Activated CD8-positive, alpha-beta memory T cell treated with anti-CD3 and anti-CD28 coated beads, Interleukin-2, amount 50 U/mL, for 48 hours (primary cell): Measurements from ENCODE around the gene LRGUK.

Source experiments
- DNase-seq: peaks from one replicate; pipeline ENCODE4 v3.0.0-alpha.2; 2020

The LRGUK gene

DNA sequence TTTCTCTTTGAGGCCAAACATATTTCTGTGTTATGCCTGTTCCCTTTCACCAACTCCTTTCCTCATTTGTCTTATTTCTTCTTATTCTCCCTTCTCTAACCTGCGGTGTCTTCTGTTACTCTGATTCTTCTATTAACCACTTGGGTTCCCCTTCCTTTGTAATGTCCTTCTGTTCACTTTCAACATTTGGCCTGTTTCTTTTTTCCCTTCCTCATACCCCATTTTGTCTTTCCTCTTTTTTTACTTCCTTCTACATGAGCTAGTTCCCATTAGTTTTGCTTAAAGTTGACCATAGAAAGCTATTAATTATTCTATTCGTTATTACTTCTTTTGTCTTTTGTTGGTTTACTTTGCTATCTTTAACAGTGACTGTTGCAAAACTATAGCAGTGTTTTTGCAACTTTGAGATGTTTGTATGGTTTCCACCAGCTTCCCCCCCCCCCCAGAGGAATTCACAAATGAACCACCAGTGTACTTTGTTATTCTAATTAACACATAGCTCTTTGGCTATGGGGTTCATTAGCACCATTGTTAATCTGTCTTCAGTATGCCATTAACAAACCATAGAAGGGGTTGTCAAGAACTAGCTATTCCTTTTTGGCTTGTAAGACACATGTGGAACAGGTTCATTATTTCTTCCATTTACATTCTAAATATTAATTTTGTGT is 2.9 kb downstream of the LRGUK start:
- no peak for DNase-seq

DNA sequence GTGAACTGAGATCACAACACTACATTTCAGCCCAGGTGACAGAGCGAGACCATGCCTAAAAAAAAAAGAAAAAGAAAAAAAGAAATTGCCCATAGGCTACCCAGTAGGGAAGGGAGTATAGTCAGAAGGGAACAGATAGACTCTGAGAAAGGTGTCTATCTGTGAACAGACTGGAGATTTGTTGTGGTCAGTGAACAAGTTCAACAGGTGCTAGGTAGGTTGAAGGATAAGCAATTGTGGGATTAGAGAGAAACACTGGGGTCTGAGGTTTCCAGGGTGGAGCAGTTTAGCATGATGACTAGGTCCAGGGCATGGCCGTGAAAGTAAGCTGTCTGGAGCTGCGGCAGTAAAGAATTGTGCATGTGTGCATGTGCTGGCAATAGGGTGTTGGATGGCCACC is 6.9 kb downstream of the LRGUK start:
- no peak for DNase-seq

DNA sequence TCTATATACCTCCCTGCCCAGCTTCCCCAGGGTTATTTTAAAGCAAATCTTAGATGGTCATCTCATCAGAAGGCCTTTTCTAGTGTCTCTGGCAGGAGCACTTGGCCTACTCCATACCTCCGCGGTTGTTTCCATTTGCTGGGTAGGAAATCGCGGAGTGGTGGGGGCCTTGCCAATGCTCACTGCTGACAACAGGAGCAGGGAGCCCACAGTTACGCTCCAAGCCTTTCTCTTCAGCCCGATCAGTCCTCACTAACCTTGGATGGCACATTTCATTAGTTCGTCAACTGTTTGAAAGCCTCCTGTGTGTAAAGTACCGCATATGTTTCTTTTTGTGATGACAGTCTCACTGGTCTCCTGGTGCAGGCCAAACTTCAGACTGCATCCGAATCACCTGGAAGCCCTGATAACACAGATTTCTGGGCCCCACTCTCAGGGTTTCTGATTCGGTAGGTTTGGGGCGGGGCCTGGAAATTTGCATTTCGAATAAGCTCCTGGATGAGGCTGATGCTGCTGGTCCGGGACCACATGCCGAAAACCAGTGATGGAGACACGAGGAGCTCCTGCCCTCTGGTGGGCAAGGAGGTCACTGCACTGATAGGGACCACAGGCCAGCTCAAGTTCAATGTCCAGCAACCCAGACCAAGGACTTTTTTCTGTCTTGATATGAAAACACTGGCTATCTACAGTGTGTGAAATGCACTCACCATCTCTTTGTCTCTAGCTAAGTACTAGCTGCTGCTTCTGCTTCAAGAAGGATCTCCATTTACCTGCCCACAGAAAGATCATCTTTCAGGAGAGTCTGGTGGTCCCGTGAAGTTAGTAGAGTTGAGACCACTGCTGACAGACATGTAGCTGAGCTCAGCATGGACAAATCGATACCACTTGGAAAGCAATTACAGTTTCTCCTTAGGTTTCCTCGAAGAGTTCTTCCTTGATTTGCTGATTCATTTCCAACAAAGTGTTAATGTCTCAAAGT is 14.0 kb downstream of the LRGUK start:
- peak; percentile 78 for DNase-seq

DNA sequence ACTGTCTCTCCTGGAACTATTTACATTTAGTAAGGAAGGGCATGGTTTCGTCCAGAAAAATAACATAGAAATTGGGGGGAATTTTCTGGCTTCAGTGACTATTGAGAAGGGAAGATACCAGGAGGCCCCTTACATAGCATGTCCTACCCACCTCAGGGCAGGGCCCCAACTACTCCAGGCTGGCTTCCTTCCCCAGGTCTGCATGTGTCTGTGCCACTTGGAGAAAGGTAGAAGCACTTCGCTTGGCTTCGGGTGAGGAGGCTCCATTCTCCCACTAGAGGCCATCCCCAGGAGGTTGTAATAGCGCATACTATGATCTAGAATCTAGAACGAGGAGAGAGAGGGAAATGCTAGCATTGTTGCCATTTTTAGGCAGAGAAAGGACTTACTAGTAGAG is 14.7 kb downstream of the LRGUK start:
- DNase-seq, result no peak

DNA sequence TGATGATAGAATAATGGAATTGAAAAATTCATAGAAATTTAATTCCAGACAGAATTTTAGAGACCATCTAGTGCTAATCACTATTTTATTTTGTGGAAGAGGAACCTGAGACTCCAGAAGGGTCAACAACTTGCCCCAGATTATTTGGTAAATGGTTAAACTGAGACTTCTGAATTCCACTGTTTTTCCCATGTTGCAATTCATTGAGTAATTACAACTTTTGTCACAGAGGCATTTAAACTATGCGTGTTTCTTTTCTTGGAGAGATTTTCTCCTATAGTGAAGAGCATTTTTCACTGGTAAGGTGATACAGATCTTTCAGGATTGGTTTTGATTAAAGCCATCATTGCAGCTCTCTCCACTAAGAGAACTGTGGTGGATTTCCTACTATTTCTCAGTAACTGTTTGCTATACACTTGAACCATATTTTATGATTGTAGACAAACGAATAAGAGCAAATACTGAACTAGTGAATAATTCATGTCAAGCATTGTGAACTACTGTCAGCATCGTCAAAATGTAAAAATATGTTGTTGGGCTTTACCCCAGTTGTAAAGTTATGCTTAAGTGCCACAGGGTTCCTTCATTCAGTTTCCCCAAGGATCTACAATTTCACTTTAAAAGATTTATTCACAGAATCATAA is 26.5 kb downstream of the LRGUK start:
- DNase-seq, result no peak

DNA sequence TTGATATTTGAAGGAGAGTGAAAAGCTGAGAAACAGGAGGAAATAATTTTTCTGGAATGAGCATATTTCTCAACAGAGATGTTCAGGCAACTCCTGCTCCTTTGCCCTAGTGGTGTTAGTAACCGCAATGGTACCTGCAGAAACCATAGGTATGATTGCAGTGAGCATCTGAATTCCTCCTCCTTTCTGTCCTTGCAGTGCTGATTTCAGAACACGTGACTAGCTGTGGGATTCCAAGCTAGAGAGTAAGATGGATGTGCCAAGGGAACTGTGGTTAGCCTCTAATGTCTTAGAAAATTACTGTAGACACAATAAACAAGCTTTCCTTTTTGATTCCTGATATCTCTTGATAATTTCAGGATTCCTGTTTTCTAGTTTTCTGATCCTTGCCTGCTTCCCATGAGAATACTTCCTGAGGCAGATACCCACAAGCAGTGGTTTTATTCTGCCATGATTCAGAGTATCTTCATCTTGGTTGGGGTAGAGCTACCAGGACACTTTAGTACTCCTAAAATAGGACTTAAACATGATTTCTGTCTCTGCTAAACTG is 27.5 kb downstream of the LRGUK start:
- no peak for DNase-seq

DNA sequence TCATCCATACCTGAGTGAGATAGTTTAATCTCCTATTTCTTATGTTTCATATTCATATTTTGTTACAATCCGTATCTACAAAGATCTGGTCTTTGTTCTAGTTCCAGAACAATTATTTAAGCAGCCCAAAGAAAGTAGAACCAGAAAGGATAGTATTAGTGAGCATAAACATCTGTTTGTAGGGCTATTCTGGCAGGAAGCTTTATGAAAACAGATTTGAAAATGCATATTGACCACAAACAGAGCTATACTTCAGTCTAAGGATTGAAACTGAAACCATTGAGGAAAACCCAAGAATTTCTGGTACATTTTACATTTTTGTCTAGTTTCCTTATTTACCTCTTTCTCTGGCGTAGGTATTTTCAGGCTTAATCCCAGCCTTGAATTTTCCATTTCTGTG is 28.1 kb downstream of the LRGUK start:
- DNase-seq, result no peak

DNA sequence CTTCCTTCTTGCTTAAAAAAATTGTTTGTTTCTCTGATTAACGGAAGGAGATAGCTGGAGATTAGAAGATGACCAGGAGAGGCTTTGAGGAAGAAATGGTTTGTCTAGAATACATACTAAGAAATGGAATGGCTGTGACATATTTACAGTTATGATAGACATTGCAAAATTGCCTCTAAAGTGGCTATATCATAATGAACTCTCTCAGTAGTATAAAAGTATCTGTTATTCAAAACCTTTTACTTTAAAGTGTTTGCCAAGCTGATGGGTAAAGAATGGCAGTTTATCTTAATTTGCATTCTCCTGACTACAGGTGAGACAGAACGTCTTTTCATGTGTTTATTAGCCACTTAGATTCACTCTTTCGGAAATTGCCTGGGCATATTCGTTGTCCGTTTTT is 28.7 kb downstream of the LRGUK start:
- no peak for DNase-seq

DNA sequence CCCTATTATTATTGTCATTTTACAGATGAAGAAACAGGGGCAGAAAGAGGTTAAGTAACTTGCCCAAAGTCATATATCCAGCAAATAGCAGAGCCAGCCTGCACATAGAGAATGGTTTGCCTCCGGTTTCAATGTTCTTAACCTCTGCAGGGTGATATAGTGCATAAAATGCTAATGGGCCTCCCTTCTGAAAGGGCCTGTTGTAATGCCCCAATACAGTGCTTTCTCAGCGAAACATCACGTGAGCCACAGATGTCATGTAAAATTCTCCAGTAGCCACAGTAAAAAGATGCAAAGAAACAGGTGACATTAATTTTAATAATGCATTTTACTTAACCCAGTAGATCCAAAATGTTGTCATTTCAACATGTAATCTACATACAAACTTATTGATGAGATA is 38.1 kb downstream of the LRGUK start:
- no peak for DNase-seq

DNA sequence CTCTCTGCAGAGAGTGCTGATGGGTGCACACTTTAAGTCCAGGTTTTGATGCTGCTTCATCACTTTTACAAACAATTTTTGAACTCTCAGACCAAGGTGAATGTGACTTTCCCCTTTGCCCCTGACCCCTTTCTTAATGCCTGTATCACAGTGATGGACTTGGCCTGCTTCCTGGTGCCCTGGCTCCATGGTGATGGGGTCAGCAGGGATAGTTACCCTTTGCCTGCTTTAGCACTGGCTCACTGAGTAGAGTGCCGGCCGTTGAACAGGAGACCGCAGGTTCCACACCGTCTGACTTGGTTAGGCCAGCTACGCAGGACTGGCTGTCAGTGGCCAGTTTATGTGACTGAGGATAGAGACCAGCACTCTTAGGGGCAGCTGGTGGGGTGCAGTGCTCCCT is 40.1 kb downstream of the LRGUK start:
- no peak for DNase-seq

DNA sequence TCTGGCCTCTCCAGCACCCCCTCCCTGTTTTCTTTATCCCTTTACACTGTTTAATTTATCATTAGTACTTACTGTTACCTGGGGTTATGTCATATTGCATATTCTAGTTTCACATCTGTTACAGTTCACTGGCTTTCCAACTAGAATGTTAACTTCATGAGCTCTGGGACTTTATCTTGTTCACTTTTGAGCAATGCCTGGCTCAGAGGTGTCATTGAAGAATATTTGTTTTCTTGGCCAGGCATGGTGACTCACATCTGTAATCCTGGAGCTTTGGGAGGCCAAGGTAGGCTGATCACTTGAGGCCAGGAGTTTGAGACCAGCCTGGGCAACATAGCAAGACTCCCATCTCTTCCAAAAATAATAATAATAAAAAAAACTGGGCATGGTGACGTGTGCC is 40.7 kb downstream of the LRGUK start:
- no peak for DNase-seq

DNA sequence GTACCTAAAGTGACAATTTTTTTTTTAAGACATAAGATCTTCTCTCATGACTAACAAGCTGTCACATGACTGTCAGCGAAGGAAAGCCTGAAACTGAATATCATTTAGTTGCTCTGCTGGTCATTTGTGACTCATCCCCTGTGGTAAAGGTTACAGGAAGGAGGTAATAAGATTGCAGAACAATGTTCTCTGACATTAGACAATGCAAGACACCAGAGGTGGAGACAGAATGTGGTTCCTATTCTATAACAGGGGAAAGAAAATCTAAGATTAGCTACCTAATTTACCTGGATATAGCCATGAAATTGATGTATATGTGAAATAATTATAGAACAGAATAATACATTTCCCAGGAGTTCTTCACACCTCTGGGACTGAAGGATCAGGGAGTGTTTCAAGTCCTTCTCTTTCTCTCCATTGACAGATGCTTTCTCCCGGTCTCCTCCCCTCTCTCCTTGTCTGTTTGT is 47.7 kb downstream of the LRGUK start:
- DNase-seq, result no peak

DNA sequence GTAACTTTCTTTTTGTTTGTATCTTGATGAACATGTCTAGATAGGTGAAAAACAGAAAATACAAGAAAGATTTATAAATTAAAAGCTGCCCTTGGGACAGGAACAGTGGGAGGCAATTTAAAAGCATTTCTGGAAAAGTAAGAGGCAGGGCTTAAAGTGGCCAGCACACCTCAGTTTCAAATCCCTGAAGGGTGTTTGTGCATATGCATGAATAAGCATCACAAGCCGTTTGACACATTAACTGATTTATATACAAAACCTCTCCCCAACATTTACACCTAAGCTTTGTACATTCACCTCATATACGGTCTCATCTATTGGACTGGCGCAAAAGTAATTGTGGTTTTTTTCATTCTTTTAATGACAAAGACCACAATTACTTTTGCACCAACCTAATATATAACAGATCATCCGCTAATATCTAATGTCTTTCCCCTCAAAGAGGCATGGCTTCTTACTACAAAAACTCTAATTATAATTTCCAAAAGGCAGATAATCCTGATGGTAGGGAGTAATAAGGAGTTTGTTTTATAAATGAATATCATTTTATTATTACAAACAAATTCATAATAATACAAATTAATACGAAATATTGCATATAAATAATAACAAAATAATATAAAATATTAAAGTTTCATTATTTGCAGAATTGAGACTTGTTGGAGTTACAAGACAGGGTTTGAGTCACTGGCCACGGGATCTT is 48.3 kb downstream of the LRGUK start:
- DNase-seq, result no peak

DNA sequence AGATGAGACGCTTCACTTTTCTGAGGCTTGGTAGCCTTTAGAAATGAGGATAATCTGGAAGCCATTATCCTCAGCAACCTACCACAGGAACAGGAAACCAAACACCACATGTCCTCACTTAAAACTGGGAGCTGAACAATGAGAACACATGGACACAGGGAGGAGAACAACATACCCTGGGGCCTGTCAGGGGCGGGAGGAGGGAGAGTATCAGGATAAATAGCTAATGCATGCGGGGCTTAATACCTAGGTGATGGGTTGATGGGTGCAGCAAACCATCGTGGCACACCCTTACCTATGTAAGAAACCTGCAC is 48.9 kb downstream of the LRGUK start:
- no peak for DNase-seq

DNA sequence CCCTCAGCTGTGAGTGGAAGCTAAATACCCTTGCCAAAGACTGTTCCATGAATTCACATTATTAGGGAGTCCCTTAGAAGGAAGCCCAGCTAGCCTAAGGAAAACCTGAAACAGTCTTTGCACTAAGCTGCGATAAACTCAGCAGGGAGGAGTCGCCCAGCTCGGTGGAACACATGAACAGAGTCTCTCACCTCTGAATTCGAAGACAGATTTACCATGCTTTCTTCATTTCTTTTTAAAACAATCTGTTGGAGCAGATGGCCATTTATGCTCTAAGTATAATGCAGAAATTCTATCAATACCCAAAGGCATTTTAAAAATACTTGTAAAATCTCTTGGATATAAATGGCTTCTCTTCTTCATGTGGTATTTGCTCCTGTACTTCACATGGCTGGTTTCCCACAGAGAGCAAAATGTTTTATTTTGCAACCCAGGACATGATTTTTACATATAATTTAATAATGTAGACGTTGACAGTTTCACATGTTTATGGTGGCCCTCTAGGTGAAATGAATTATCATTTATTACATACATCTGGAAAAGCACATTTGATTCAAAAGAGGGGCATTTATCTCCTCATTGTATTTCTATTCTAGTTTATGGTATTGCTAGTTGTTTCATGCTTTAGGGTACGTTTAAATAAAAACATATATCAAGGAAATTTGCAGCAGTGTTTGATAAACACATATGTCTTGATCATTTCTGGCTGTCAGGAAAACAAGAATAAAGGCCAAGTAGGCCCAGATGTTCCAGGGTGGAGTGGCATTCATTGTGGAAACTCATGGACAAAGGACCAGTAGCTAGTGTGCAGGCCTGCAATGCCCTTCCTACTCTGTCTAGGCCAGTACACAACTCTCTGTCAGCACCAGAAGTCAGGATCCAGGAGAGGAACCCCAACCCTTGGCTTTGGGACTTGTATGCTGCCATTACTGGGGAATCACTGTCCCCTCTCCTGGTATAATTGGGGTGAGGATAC is 52.2 kb downstream of the LRGUK start:
- no peak for DNase-seq

DNA sequence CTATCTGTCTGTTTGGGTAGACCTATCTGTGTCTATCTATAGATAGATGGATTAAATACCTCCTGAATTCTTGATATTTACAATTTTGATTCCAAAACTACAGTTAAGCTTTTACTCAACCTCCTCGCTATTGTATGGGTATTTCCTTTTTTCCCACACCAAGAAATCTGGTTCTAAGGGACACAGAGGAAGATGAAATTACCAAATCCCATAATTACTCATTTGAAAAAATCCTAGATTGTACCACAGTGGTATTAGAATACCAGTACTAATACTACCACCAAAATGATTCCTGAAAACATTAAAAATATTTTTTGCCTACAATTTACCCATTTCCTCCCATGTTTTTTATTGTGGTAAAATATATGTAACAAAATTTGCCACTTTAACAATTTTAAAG is 53.2 kb downstream of the LRGUK start:
- DNase-seq, result no peak

DNA sequence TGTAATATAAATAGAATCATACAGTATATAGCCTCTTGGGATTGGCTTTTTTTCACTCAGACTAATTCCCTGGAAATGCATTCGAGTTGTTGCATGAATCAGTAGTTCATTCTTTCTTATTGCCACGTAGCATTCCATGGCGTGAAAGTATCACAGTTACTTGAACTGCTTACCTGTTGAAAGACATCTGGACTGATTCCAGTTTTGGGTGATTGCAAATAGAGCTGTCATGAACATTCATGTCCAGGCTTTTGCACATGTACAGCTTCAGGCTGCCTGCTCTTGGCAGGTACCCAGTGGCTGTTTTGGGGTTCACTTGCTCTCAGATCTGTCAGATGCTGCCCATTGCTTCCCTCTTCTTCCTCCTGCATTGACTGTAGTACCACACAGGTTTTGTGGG is 54.9 kb downstream of the LRGUK start:
- DNase-seq, result no peak

DNA sequence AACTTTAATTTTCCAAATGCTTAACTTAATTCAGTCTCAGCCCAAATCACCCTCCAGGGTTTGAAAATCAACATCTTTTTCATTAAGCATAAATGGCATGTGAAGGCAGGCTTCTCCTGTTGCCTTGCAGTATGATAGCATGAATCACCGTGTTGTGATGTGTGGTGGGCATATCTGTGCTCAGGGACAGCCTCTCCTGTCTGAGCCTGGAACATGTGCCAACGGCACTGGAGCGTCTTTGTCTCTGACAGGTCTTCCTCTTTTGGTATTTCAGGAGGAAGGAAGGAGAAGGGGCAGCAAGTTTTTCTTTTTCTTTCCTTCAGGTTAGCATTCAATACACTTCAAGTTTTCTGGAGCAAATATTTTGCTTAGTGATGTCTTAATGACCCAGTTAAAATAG is 57.6 kb downstream of the LRGUK start:
- DNase-seq, result no peak

DNA sequence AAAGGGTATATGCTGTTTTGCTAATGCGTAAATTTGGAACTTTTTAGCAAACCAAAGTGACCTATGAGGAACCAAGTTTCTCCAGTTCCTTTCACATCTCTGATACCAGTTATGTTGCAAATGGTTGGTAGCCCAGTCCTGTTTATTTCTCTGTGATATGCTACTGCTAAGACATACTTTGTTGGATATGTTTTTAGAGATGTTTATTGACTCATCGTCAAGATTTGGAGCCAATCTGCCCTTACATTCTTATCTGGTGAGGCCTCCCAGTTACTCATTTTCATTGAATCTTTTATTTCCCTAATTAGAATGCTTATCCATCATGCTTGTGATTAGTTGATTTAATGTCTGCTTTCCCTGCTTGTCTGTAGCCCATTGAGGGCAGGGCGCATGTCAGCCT is 58.9 kb downstream of the LRGUK start:
- DNase-seq, result no peak

DNA sequence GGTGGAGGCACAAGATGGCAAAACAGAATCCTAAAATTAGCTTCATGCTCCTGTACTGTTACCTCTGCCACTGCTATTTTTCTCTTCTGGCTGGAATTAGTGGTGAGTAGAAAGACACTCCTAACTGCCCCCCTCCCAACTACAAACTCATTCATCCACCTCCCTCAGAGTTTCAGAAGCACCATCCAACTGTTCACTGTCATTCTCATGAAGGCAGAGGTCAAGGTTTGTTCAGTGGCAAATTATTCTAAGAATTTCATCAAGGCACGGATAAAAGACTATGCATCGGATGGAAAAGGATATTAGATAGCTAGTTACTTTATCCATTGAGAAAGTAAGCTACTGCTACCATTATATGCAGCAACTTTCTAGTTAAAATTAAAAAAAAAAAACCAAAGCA is 59.7 kb downstream of the LRGUK start:
- DNase-seq, result no peak

DNA sequence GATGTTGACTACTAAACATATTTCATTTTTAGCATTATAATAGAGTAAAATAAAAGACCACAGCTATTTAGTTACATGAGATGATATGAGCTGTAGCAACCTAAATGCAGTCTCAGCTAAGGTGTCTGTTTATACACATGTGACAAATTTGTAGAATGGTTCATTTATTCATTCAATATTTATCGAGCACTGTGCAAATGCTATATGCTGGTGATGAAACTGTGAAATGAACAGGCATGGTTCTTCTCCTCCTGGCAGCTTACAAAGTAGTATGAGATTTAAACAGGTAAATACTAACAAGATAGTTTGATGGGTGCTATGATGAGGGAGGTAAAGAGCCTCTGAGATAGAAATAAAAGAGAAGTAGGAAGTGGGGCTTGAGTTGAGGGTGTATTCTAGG is 60.8 kb downstream of the LRGUK start:
- DNase-seq, result no peak

DNA sequence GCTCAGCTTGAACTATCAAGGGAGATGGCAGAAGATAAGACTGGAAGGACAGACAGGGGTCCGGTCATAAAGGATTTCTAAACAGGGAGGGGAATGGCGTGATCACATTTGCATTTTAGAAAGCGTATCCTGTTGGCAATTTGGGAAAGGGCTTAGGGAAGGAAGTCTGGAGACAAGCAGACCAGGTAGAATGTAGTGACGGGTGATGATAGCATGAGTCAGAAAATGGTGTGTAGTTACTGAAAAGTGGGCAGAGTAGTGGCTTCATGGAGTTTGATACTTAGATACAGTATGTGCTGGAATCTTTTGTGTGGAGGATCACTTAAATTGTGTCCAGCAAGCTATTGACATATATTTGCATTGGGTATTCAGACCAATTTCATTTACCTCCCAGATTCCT is 61.2 kb downstream of the LRGUK start:
- no peak for DNase-seq
